Measurements from ENCODE around the gene PFN4.
"Not testable (repeated sequence)": the region's sequence is repeated elsewhere in the genome, so short reads cannot be mapped to it uniquely, and the experiment has no call there.

Gene PFN4

DNA sequence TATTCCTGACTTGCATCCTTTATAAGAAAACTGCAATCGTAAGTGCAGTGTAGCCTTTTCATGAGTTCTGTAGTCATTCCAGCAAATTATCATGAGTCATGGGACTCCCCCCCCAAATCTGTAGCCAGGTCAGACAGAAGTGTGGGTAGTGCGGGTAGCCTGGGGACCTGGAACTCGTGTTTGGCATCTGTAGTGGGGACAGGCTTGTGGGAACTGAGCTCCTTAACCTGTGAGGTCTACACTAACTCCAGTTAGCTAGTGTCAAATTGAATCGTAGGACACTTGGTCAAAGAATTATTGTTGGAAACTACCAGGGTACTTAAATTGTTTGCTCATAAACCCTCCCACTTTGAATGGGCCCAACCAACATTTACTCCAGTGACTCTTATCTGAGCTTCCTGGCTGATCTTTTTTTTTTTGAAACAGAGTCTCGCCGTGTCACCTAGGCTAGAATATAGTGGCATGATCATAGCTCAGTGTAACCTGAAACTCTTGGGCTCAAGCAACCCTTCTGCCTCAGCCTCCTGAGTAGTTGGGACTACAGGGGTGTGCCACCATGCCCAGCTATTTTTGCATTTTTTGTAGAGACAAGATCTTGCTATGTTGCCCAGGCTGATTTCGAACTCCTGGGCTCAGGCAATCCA lies 12.4 kb downstream of the PFN4 start:
- no peak for DNase-seq

DNA sequence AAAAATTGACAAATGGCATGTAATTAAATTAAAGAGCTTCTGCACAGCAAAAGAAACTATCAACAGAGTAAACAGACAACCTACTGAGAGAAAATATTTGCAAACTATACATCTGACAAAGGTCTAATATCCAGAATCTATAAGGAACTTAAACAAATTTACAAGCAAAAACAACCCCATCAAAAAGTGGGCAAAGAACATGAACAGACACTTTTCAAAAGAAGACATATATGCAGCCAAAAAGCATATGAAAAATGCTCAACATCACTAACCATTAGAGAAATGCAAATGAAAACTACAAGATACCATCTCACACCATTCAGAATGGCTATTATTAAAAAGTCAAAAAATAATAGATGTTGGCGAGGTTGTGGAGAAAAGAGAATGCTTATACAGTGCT lies 13.7 kb downstream of the PFN4 start:
- not testable (repeated sequence) for DNase-seq

DNA sequence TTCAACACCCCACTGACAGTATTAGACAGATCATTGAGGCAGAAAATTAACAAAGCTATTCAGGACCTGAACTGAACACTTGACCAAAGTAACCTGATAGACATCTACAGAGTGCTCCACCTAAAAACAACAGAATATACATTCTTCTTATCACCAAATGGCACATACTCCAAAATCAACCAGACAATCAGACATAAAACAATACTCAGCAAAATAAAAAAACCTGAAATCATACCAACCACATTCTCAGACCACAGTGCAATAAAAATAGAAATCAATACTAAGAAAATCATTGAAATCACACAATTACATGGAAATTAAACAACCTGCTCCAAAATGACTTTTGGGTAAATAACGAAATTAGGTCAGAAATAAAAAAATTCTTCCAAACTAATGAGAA lies 15.8 kb downstream of the PFN4 start:
- DNase-seq, result no peak

DNA sequence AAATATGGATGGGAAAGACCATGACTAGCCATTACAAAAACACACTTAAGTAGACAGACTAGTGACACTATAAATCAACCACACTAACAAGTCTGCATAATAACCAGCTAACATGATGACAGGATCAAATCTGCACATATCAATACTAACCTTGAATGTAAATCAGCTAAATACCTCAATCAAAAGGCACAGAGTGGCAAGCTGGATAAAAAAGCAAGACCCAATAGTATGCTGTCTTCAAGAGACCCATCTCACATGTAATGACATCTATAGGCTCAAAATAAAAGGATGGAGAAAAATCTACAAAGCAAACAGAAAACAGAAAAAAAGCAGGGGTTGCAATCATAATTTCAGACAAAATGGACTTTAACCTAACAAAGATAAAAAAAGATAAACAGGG lies 16.3 kb downstream of the PFN4 start:
- no peak for DNase-seq

DNA sequence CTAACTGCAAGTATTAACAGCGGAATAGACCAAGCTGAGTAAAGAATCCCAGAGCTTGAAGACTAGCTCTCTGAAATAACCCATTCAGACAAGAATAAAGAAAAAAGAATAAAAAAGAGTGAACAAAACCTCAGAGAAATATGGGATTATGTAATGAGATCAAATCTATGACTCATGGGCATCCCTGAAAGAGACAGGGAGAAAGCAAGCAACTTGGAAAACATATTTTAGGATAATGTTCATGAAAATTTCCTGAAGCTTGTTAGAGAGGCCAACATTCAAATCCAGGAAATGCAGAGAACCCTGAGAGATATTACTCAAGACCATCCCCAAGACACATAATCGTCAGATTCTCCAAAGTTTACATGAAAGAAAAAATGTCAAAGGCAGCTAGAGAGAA lies 17.3 kb downstream of the PFN4 start:
- no peak for DNase-seq

DNA sequence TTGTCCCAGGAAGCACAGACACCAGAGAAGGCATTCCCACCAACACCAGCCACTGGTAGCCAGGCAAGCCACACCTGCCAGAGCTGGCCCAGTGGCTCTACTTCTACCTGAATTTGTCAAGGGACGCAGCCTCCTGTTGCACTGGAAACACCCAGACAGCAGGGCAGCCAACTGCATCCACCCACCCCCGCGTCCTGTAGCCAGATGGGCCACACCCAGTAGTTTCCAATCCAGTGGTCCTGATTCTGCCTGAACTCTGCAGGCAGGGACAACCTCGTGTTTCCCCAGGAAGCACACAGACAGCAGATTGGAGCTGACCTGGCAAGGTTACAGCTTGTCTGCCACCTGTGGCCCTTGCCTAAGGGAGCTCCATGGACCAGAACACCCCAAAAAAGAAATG lies 18.2 kb downstream of the PFN4 start:
- DNase-seq, result no peak

DNA sequence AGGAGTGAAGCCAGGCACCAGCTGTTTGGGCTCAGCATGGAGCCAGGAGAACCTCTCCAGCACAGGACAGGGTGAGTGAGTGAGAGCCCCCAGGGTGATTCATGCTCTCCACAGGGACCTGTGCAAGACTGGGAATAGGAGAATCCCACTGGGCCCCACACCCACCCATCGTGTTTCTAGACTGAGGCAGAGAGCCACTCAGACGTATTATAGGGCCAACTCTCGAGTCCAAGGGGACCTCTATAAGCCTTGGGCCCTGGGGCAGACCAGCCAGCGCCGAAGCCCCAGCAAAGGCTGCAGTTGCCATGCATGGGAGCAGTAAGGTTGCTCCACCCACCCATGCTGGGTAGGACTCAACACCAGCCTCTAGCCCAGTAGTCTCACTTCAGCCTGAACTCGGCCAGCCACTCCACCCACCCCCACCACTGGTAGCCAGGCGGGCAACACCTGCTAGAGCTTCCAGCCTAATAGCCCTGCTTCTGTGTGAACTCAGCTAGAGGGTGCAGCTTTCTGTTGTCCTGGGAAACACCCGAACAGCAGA lies 19.0 kb downstream of the PFN4 start:
- DNase-seq, result no peak

DNA sequence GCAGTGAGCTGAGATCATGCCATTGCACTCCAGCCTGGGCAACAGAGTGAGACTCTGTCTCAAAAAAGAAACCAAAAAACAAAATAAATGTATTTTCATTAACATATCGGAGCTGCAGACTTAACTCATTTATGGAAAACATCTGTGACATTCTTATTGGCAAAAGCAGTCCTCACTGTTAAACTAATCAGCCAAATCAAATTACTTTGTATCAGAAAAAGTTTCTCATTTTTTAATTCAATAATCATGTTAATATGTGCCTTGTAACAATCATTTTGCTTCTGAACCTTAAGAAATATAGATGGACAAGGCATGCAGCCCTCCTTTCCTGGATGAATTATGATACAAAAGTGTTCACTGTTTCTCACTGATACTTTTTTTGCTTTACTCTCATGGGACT lies 20.5 kb downstream of the PFN4 start:
- DNase-seq, result no peak

DNA sequence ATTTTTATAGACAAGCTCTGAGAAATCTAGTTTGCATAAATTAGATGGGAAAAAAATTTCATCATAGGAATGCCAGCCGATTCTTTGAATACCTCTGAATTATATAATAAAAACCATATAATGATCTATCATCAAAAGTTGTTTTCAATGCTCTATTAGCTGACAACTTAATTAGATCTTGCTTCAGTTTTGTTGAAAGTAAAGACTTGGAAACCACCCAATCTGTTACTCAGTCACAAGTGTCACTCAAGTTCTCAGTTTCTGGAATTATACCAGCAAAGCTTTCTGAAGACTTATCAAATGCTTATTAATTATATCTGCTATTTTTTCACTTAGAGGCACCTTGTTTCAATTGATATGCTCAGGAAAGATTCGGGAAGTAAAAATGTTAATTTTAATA lies 21.1 kb downstream of the PFN4 start:
- DNase-seq, result no peak

DNA sequence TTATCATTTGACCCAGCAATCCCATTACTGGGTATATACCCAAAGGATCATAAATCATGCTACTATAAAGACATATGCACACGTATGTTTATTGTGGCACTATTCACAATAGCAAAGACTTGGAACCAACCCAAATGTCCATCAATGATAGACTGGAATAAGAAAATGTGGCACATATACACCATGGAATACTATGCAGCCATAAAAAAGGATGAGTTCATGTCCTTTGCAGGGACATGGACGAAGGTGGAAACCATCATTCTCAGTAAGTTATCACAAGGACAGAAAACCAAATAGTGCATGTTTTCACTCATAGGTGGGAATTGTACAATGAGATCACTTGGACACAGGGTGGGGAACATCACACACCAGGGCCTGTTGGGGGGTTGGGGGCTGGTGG lies 22.4 kb downstream of the PFN4 start:
- not testable (repeated sequence) for DNase-seq

DNA sequence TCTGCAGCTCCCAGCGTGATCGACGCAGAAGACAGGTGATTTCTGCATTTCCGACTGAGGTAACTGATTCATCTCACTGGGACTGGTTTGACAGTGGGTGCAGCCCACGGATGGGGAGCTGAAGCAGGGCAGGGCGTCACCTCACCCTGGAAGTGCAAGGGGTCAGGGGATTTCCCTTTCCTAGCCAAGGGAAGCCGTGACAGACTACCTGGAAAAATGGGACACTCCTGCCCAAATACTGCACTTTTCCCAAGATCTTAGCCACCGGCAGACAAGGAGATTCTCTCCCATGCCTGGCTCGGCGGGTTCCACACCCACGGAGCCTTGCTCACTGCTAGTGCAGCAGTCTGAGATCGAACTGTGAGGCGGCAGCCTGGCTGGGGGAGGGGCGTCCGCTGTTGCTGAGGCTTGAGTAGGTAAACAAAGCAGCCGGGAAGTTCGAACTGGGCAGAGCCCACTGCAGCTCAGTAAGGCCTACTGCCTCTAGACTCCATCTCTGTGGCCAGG lies 27.9 kb downstream of the PFN4 start:
- not testable (repeated sequence) for DNase-seq

DNA sequence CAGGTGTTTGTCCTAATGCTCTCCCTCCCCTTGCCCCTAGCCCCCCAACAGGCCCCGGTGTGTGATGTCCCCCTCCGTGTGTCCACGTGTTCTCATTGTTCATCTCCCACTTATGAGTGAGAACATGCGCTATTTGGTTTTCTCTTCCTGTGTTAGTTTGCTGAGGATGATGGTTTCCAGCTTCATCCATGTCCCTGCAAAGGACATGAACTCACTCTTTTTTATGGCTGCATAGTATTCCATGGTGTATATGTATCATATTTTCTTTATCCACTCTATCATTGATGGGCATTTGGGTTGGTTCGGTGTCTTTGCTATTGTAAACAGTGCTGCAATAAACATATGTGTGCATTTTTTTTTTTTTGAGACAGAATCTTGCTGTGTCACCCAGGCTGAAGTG lies 29.9 kb downstream of the PFN4 start:
- not testable (repeated sequence) for DNase-seq

DNA sequence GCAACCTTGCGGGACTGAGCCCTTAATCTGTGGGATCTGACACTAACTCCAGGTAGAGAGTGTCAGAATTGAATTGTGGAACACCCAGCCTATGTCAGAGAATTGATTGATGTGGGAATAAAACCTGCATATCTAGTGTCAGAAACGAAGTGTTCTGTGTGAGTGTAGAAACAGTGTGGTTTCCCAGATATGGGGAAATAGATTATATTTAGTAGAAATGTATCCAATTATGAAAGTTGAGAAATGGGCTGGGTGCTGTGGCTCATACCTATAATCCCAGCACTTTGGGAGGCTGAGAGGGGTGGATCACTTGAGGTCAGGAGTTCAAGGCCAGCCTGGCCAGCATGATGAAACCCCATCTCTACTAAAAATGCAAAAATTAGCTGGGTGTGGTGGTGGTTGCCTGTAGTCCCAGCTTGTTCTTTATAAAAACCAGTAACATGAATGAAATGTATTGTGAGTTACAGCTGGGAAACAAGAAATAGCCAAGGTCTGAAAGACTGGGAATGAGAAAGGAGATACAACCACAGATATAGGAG lies 34.2 kb downstream of the PFN4 start:
- DNase-seq, result no peak

DNA sequence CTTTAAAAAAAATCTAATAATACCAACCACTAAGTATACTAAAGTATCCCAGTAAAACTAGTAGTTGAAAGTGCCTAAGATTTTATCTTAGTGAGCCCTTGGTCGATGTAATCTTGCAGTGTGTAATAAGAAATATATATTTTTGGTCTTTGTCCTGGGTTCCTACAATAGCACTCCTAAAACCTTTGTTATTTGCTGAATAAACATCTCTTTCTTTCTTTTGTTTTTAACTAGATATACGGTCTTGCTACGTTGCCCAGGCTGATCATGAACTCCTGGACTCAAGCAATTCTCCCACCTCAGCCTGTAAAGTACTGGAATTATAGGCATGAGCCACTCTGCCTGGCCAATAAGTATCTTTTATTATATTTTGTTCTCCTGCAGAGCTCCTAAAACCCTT lies 36.1 kb downstream of the PFN4 start:
- no peak for DNase-seq

DNA sequence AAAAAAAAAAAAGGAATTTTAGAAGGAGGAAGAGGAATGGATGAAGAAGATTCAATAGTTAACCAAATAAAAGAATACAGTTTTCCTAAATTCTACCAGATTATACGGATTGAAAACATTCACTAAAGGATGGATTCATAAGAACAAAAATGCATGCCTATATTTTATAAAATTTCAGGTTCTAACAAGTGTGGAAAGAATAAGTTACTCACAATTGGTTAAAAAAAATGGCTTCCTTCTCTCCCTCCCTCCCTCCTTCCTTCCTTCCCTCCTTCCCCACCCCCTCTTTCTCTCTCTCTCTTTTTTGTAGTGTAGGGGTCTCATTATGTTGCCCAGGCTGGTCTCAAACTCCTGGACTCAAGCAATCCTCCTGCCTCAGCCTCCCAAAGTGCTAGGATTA lies 36.9 kb downstream of the PFN4 start:
- DNase-seq, result no peak

DNA sequence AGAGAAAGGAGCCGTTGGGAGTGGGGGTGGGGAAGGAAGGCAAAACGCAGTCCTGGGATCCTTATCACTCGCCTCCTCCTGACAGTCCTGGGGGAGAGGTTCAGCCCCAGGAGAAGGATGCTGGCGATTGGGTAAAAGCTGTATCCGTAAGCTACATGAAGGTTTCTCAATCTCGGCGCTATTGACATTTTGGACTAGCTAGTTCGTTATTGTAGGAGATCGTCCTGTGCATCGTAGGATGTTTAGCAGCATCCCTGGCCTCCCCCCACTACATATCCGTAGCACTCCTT lies 38.0 kb downstream of the PFN4 start:
- DNase-seq, result no peak

DNA sequence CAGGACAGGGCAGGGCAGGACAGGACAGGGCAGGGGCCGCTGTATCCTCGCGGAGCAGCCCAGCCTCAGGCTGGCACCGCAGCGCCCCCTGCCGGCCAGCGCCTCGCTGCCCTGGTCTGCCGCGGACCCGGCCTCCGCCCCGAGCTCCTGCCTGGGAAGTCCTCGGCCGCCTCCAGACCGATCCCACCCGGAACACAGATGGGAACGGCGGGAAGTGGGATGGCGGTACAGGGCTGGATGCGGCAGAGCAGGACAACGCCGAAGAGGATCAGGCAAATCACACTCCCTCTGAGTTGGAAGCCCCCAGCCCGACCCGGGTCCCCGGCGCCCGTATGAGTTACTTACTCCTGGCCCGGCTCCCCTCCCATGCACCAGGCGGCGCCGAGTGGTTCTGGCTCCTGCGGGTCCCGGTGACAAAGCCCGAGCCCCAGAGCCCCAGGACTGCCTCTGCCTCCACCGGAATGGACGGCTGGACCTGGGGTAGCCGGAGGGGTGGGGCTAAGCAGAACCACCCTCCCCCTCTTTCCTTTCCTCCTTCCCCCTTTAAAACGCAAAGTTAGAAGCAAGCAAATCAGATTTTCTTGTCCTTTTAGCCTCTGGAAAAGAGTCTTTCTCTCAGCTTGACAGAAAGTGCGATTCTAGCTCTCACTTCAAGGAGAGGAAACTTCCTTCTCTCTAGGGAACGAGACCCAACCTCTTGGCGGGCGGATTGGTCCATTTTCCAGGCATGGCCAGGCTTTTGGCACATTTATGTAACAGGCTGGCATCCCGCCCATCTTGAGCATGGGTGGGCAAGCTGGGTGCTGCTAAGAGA lies 38.5 kb downstream of the PFN4 start, which contains the start of gene TP53I3:
TP53I3 (minus strand) TSS at position 449 of the 814 bp plus-strand sequence. CDS start 508 bp downstream, outside the sequence.
- DNase-seq, result peak; percentile 76 to 82

DNA sequence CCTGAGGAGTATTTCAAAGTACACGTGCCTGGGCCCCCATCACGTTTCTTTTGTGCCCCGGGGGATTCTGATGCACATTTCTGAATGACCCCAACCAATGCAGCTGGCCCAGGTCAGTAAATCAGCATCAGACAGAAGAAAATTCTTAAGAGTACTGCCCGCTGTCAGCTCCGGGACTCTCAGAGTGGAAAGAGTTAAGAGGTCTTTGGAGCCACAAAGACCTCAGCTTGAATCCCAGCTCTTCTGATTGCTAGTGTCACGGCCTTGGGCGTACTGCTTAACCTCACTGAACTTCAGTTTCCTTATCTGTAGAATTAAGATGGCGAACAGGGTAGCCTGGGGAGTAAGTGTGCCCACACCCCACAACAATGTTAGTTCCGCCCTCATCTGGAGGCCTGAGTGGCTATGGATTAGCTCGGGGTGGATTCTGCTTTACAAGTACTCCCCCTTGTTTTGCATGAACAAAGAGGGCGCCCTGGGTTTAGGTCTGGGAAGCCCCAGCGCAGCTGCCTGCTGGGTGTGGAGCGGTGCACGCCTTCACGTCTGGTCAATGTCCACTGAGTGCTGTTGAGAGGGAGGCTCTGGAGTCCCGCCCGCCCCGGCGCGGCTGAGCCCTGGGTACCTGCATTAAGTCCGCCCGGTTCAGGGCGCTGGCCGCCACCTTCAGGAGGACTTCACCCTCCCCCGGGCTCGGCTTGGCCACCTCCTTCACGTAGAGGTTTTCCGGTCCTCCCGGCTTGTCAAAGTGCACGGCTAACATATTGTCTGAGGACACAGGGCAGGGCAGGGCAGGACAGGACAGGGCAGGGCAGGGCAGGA lies 39.4 kb downstream of the PFN4 start:
- peak; percentile 56 to 68 for DNase-seq

DNA sequence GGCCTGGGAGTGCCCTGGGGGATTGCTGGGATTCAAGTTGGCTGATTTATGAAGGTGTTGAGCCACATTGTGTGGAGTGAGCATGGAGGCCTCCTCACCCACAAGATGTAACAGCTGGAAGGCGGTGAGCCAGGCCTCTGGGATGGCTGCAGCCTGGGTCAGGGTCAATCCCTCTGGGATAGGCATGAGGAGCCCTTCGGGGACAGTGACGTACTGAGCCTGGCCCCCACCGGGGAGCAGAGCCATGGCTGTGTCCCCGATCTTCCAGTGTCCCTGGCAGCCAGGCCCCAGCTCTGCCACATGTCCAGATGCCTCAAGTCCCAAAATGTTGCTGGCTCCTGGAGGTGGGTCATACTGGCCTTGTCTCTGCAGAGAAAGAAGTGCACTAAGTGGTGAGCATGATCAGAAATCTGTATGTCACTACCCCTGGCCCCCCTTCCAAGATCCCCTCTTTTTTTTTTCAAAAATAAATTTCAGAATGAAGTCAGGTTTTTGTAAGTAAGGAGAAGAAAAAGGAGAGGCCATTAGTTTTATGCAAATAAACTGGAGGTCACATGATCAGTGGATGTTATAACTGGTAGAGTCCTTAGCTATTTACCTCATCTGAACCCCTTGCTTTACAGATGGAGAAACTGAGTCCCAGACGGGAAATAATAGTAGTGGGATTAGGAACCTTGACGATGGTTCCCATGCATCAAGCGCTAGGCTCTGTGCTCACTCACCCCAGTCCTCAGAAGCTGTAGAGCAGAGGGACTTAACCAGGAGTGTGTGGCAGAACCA lies 40.2 kb downstream of the PFN4 start:
- no peak for DNase-seq

DNA sequence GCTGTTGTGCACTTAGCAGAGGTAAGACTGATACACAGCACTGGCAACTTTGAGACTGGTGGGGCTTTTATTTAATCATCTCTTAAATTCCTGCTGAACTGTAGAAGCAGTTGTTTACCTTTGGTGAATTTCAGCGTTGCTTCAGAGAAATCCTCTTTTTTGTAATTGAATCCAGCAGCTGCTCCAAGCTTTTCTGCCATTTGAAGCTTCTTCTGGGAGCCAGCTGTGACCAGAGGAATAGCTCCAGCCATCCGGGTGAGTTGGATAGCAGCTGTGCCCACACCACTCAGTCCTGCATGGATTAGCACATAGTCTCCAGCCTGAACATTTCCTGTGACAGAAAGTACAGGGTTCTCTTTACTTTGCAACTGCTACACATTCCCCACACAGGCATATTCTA lies 42.4 kb downstream of the PFN4 start:
- DNase-seq, result no peak

DNA sequence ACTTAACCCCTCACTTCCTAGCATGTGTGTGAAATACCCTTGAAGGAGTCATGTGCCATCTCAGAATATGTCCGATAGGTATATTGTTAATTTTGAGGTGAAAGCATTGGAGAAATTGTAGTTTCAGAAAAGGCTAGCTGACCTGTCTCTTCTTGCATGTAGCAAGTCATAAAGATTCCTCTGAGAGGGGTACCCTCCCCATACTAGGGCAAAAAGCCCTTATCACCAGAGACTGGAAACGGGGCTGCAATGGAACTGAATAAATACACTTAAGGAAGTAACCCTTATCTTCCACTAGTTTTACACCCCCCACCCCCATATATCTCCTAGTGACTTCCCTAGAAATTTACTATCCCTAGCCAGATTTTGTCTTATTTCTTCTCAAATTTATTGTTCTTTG lies 45.3 kb downstream of the PFN4 start:
- no peak for DNase-seq

DNA sequence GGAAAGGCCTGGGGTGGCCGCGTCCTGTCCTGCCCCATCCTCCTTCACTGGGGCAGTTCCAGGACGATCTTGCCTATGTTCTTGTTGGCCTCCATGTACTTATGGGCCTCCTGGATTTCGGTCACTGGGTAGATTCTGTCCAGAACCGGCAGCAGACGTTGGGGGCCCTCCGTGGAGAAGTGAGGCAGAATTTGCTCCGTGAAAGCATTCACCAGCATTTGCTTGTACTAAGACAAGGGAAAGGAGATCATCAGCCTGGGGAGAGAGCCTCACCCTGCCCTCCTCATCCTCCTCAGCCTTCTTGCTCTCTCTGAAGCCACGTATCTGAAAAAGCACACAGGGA lies 45.6 kb downstream of the PFN4 start:
- no peak for DNase-seq
